ENCODE measurements around the gene NRN1L.

Gene NRN1L

DNA sequence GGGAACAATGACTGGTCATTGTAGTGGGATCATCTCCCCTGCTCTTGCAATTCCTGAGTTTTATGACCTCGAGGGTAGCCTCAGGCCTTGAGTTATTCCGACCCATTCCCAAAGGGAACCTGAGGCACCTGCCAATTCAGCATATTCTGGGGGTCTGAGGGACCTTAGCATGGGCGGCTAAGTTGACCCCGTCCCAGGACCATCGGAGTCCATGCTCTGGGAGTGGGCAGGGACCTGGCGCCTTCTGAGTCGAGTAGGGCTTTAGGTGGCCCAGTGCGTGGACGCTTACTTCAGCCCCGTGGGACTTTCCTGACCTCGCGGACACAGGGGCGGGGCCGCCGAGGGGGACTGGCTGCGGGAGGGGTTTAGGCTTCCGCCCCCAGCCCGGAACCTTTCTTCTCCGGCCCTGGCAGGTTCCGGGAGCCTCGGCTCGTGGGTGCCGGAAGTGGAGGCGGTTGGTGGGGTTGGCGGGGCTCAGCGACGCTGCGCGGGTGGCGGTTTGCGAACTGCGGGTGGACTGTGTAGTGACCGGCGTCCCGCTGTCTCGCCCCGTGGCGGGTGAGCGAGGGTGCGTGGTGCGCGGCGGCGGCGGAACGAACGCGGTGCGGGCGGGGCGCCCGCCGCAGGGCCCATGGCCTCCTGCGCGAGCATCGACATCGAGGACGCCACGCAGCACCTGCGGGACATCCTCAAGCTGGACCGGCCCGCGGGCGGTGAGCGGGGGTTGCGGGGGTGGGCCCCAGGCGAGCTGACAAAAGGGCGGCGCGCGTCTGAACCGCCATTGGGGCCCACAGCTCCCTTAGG, 11.9 kb upstream of the NRN1L start, which contains the start of gene EDC4:
Gene EDC4, plus strand, starts transcription at position 422 of the 804 bp plus-strand sequence. Its CDS starts 210 bp downstream, at position 632.
- Histone ChIP-seq H3K27me3 (ENCODE audit: control insufficient read depth, insufficient read depth, low read length, poor library complexity, severe bottlenecking) (no peaks in the 10 kb centered on the region), H3K4me3 (ENCODE audit: insufficient read depth, low read depth, low read length) (peak within 1 kb of the TSS; percentile 85), H3K4me1 (ENCODE audit: control insufficient read depth, insufficient read depth, low read length) (peaks cover 4% of the 10 kb centered on the region), H3K9me3 (ENCODE audit: control insufficient read depth, low read length) (no peaks in the 10 kb centered on the region), H3K36me3 (ENCODE audit: control insufficient read depth, insufficient read depth, low read length) (peaks cover 15% of the 10 kb centered on the region), H3K27ac (ENCODE audit: insufficient read depth, low read depth, low read length, poor library complexity, severe bottlenecking) (peak within 1 kb of the TSS; percentile 17)
- WGBS, 2 experiments: 5% methylated on average over 72 of the region's 72 CpGs

DNA sequence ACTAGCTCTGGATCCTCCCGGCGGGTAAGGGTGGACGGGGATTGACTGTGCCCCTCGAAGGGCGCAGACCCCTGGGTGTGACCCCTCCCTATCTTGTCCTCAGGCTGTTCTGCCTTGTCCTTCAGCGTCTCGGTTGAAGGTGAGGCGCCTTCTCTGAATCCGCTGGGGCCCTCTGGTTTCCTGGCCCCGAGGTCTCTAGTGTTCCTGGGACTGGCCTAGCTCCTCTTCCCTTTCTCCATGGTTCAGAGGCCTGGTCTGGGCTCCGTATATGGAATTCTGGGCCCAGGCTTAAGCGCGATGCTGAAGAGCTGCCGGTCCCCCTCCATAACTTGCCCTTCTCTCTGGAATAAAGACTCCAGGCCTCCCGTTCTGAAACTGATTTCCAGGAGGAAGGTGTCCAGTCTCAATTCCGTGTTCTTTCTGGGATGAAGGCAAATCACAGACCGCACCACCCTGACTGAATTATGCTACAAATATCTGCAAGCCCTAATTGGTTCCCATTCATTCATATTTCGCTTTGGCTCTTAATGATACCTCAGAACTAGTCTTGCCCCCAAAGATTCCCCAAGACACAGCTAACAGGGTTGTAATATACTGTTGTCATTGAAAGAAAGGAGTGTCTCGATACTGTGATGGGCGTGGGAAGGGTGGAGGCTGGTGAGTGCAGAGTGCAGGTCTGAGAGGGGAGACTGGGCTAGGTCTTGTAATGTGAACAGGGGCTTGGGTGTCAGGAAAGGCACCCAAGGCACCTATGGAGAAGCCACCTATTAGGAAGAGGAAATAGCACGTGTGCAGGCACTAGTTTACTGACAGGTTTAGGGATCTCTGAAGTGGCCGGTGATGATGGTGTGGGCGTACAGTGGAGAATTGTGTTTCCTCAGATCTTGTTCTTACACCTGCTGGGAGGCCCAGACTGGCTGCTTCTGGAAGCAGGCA, 11.0 kb upstream of the NRN1L start:
- H3K4me3 ChIP-seq (ENCODE audit: insufficient read depth, low read depth, low read length): peak overlapping the region; percentile 85
- H3K4me1 ChIP-seq (ENCODE audit: control insufficient read depth, insufficient read depth, low read length): peaks cover 4% of the 10 kb centered on the region
- H3K27ac ChIP-seq (ENCODE audit: insufficient read depth, low read depth, low read length, poor library complexity, severe bottlenecking): peak overlapping the region; percentile 17
- H3K9me3 ChIP-seq (ENCODE audit: control insufficient read depth, low read length): no peaks in the 10 kb centered on the region
- H3K27me3 ChIP-seq (ENCODE audit: control insufficient read depth, insufficient read depth, low read length, poor library complexity, severe bottlenecking): no peaks in the 10 kb centered on the region
- 27% methylated on average over 23 of the region's 23 CpGs for WGBS, 2 experiments
- peaks cover 14% of the 10 kb centered on the region for H3K36me3 ChIP-seq (ENCODE audit: control insufficient read depth, insufficient read depth, low read length)

DNA sequence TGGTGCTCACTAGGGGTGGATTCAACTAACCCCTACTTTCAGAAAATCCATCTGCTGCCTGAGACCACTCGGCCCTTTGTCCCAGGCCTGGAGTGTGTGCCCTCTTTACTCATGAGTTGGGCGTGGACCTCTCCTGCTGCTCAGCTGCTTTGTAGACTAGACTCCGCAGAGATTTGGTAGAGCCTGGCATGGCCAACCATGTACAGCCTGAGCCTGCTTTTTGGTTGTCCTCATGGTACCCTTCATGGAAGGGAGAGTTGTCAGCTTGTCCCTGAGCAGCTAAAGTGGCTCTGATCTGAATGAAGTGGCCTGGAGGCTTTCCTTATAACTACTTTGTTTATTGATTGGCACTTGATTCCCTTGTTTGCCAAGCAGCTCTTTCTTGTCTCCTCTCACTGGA, 10.3 kb upstream of the NRN1L start:
- 88 to 94% methylated on average over 3 of the region's 3 CpGs for WGBS, 2 experiments
- Histone ChIP-seq H3K4me3 (ENCODE audit: insufficient read depth, low read depth, low read length) (peak overlapping the region; percentile 85), H3K27me3 (ENCODE audit: control insufficient read depth, insufficient read depth, low read length, poor library complexity, severe bottlenecking) (no peaks in the 10 kb centered on the region)

DNA sequence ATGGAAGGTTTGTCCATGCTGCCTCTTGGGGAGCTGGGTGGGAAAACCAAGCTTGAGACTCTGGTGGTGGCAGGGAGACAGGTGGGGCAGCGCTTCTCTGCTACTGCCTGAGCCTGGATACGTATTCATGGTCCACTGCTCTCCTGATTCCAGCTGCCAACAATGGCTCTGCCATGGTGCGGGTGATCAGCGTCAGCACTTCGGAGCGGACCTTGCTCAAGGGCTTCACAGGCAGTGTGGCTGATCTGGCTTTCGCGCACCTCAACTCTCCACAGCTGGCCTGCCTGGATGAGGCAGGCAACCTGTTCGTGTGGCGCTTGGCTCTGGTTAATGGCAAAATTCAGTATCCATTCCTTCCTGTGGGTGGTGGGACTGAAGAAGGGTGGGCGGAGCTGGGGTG, 7.6 kb upstream of the NRN1L start:
- no peak overlapping the region for H3K4me3 ChIP-seq (ENCODE audit: insufficient read depth, low read depth, low read length)
- WGBS, 2 experiments: 94 to 97% methylated on average over 11 of the region's 11 CpGs
- peaks cover 4% of the 10 kb centered on the region for H3K4me1 ChIP-seq (ENCODE audit: control insufficient read depth, insufficient read depth, low read length)
- H3K9me3 ChIP-seq (ENCODE audit: control insufficient read depth, low read length): no peaks in the 10 kb centered on the region
- H3K27me3 ChIP-seq (ENCODE audit: control insufficient read depth, insufficient read depth, low read length, poor library complexity, severe bottlenecking): no peaks in the 10 kb centered on the region
- no peak overlapping the region for H3K27ac ChIP-seq (ENCODE audit: insufficient read depth, low read depth, low read length, poor library complexity, severe bottlenecking)
- peaks cover 39% of the 10 kb centered on the region for H3K36me3 ChIP-seq (ENCODE audit: control insufficient read depth, insufficient read depth, low read length)

More for the DNA sequence above, 10.3 kb upstream of the NRN1L start:
- H3K4me1 ChIP-seq (ENCODE audit: control insufficient read depth, insufficient read depth, low read length): peaks cover 4% of the 10 kb centered on the region
- no peak overlapping the region for H3K27ac ChIP-seq (ENCODE audit: insufficient read depth, low read depth, low read length, poor library complexity, severe bottlenecking)
- no peaks in the 10 kb centered on the region for H3K9me3 ChIP-seq (ENCODE audit: control insufficient read depth, low read length)
- peaks cover 20% of the 10 kb centered on the region for H3K36me3 ChIP-seq (ENCODE audit: control insufficient read depth, insufficient read depth, low read length)

DNA sequence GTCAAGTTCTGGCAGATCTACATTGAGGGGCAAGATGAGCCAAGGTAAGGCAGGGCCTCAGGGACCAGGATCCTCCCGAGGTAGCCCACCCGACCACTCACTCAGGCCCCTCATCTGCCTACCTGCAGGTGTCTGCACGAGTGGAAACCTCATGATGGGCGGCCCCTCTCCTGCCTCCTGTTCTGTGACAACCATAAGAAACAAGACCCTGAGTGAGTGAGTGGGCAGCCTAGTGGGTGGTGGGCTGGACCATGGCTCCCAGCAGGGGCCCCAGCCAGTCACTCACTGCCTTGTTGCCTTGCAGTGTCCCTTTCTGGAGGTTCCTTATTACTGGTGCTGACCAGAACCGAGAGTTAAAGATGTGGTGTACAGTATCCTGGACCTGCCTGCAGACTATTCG, 6.5 kb upstream of the NRN1L start:
- Histone ChIP-seq H3K36me3 (ENCODE audit: control insufficient read depth, insufficient read depth, low read length) (peaks cover 42% of the 10 kb centered on the region), H3K27ac (ENCODE audit: insufficient read depth, low read depth, low read length, poor library complexity, severe bottlenecking) (no peak overlapping the region), H3K9me3 (ENCODE audit: control insufficient read depth, low read length) (no peaks in the 10 kb centered on the region), H3K4me3 (ENCODE audit: insufficient read depth, low read depth, low read length) (no peak overlapping the region), H3K4me1 (ENCODE audit: control insufficient read depth, insufficient read depth, low read length) (peaks cover 4% of the 10 kb centered on the region), H3K27me3 (ENCODE audit: control insufficient read depth, insufficient read depth, low read length, poor library complexity, severe bottlenecking) (no peaks in the 10 kb centered on the region)
- 89 to 97% methylated on average over 6 of the region's 6 CpGs for WGBS, 2 experiments

DNA sequence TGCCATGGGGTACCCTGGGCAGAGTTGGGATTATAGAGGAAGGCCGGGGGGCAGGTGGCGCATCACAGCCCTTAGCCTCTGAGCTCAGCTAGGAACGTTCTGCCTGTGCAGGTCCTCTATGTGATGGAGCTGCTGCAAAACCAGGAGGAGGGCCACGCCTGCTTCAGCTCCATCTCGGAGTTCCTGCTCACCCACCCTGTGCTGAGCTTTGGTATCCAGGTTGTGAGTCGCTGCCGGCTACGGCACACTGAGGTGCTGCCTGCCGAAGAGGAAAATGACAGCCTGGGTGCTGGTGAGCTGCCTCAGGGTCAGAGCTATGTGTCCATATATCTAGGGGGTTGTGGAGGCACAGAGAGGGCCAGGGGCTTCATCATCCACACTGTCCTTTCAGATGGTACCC, 5.8 kb upstream of the NRN1L start:
- Histone ChIP-seq H3K27ac (ENCODE audit: insufficient read depth, low read depth, low read length, poor library complexity, severe bottlenecking) (no peak overlapping the region), H3K4me1 (ENCODE audit: control insufficient read depth, insufficient read depth, low read length) (peaks cover 4% of the 10 kb centered on the region), H3K27me3 (ENCODE audit: control insufficient read depth, insufficient read depth, low read length, poor library complexity, severe bottlenecking) (no peaks in the 10 kb centered on the region), H3K36me3 (ENCODE audit: control insufficient read depth, insufficient read depth, low read length) (peaks cover 42% of the 10 kb centered on the region), H3K9me3 (ENCODE audit: control insufficient read depth, low read length) (no peaks in the 10 kb centered on the region), H3K4me3 (ENCODE audit: insufficient read depth, low read depth, low read length) (no peak overlapping the region)
- WGBS, 2 experiments: 97 to 98% methylated on average over 9 of the region's 9 CpGs

DNA sequence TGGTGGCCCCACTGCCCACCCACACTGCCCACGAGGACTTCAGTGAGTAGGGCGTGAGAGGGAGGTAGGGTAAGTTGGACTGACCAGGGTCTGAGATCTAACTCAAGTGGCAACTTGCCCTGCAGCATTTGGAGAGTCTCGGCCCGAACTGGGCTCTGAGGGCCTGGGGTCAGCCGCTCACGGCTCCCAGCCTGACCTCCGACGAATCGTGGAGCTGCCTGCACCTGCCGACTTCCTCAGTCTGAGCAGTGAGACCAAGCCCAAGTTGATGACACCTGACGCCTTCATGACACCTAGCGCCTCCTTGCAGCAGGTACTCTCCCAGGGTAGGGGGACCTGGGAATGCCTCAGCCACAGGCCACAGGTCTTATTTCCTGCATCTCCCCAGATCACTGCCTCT, 5.2 kb upstream of the NRN1L start:
- no peaks in the 10 kb centered on the region for H3K9me3 ChIP-seq (ENCODE audit: control insufficient read depth, low read length)
- peaks cover 42% of the 10 kb centered on the region for H3K36me3 ChIP-seq (ENCODE audit: control insufficient read depth, insufficient read depth, low read length)
- H3K27me3 ChIP-seq (ENCODE audit: control insufficient read depth, insufficient read depth, low read length, poor library complexity, severe bottlenecking): no peaks in the 10 kb centered on the region
- H3K4me3 ChIP-seq (ENCODE audit: insufficient read depth, low read depth, low read length): no peak overlapping the region
- H3K27ac ChIP-seq (ENCODE audit: insufficient read depth, low read depth, low read length, poor library complexity, severe bottlenecking): no peak overlapping the region
- WGBS, 2 experiments: 96% methylated on average over 12 of the region's 12 CpGs
- H3K4me1 ChIP-seq (ENCODE audit: control insufficient read depth, insufficient read depth, low read length): peaks cover 1% of the 10 kb centered on the region

DNA sequence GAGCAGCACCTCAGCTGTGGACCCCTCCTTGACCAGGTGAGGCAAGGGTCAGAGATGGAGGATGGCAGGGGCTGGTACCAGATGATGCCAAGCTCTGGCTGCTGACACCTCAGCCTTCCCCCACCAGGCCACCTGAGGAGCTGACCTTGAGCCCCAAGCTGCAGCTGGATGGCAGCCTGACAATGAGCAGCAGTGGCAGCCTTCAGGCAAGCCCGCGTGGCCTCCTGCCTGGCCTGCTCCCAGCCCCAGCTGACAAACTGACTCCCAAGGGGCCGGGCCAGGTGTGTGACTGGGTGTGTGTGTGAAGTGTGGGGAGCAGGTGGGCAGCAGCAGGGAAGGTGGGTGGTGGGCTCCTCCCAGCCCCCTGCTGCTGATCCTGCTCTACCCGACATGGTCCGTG, 4.7 kb upstream of the NRN1L start:
- Histone ChIP-seq H3K9me3 (ENCODE audit: control insufficient read depth, low read length) (no peaks in the 10 kb centered on the region), H3K4me1 (ENCODE audit: control insufficient read depth, insufficient read depth, low read length) (no peaks in the 10 kb centered on the region), H3K27ac (ENCODE audit: insufficient read depth, low read depth, low read length, poor library complexity, severe bottlenecking) (no peak overlapping the region), H3K4me3 (ENCODE audit: insufficient read depth, low read depth, low read length) (no peak overlapping the region), H3K27me3 (ENCODE audit: control insufficient read depth, insufficient read depth, low read length, poor library complexity, severe bottlenecking) (no peaks in the 10 kb centered on the region), H3K36me3 (ENCODE audit: control insufficient read depth, insufficient read depth, low read length) (peaks cover 42% of the 10 kb centered on the region)
- 93 to 95% methylated on average over 5 of the region's 5 CpGs for WGBS, 2 experiments

DNA sequence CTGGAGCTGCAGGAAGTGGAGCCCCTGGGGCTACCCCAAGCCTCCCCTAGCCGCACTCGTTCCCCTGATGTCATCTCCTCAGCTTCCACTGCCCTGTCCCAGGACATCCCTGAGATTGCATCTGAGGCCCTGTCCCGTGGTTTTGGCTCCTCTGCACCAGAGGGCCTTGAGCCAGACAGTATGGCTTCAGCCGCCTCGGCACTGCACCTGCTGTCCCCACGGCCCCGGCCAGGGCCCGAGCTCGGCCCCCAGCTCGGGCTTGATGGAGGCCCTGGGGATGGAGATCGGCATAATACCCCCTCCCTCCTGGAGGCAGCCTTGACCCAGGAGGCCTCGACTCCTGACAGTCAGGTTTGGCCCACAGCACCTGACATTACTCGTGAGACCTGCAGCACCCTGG, 4.1 kb upstream of the NRN1L start:
- Histone ChIP-seq H3K27ac (ENCODE audit: insufficient read depth, low read depth, low read length, poor library complexity, severe bottlenecking) (no peak overlapping the region), H3K36me3 (ENCODE audit: control insufficient read depth, insufficient read depth, low read length) (peaks cover 42% of the 10 kb centered on the region), H3K4me1 (ENCODE audit: control insufficient read depth, insufficient read depth, low read length) (no peaks in the 10 kb centered on the region), H3K4me3 (ENCODE audit: insufficient read depth, low read depth, low read length) (no peak overlapping the region), H3K27me3 (ENCODE audit: control insufficient read depth, insufficient read depth, low read length, poor library complexity, severe bottlenecking) (no peaks in the 10 kb centered on the region), H3K9me3 (ENCODE audit: control insufficient read depth, low read length) (no peaks in the 10 kb centered on the region)
- 95% methylated on average over 13 of the region's 13 CpGs for WGBS, 2 experiments

DNA sequence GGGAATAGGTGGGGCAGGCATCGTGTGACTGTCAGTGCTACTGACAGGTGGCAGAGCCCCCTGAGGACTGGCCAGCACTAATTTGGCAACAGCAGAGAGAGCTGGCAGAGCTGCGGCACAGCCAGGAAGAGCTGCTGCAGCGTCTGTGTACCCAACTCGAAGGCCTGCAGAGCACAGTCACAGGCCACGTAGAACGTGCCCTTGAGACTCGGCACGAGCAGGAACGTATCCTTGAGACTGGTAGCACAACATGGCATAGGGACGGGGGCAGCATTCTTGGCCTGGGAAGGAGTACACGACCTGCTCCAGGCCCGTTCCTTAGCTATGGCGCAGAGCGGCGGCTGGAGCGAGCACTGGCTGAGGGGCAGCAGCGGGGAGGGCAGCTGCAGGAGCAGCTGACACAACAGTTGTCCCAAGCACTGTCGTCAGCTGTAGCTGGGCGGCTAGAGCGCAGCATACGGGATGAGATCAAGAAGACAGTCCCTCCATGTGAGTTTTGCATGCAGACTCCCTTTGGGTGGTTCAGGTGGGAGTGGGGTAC, 3.0 kb upstream of the NRN1L start:
- H3K27ac ChIP-seq (ENCODE audit: insufficient read depth, low read depth, low read length, poor library complexity, severe bottlenecking): no peak overlapping the region
- no peaks in the 10 kb centered on the region for H3K27me3 ChIP-seq (ENCODE audit: control insufficient read depth, insufficient read depth, low read length, poor library complexity, severe bottlenecking)

More for the DNA sequence above, 3.0 kb upstream of the NRN1L start:
- no peak overlapping the region for H3K4me3 ChIP-seq (ENCODE audit: insufficient read depth, low read depth, low read length)
- WGBS, 2 experiments: 95 to 96% methylated on average over 21 of the region's 21 CpGs
- no peaks in the 10 kb centered on the region for H3K4me1 ChIP-seq (ENCODE audit: control insufficient read depth, insufficient read depth, low read length)
- no peaks in the 10 kb centered on the region for H3K9me3 ChIP-seq (ENCODE audit: control insufficient read depth, low read length)
- H3K36me3 ChIP-seq (ENCODE audit: control insufficient read depth, insufficient read depth, low read length): peaks cover 42% of the 10 kb centered on the region
